ENCODE results near the gene PITPNM1.

PITPNM1 gene

DNA sequence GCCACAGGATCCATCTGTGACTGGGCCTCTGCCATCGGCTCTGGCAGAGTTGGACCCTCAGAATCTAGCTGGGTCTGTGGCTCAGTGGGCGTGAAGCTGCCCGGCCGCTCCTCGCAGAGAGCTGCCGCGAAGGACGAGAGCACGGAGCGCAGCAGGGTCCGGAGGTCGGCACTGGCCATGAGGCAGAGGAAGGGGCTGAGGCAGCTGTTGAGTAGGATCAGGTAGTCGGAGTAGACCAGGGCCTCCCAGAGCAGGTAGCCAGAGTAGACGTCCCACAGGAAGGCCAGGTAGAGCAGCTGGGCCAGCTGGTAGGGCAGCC lies 53.5 kb downstream of the PITPNM1 start:
- H3K27me3 ChIP-seq (ENCODE audit: insufficient read depth, low read depth), result peaks cover 16% of the 10 kb centered on the region
- no peaks in the 10 kb centered on the region for H3K4me1 ChIP-seq (ENCODE audit: low read depth, poor library complexity, severe bottlenecking)
- H3K27ac ChIP-seq, result no peak overlapping the region
- no peak overlapping the region for H3K9ac ChIP-seq
- no peaks in the 10 kb centered on the region for H4K20me1 ChIP-seq (ENCODE audit: insufficient read depth)
- no peak overlapping the region for H3K4me2 ChIP-seq
- no peaks in the 10 kb centered on the region for H3K79me2 ChIP-seq (ENCODE audit: insufficient read depth, low read depth)
- H3K36me3 ChIP-seq (ENCODE audit: insufficient read depth), result no peaks in the 10 kb centered on the region
- TF ChIP-seq, protein P1, sequence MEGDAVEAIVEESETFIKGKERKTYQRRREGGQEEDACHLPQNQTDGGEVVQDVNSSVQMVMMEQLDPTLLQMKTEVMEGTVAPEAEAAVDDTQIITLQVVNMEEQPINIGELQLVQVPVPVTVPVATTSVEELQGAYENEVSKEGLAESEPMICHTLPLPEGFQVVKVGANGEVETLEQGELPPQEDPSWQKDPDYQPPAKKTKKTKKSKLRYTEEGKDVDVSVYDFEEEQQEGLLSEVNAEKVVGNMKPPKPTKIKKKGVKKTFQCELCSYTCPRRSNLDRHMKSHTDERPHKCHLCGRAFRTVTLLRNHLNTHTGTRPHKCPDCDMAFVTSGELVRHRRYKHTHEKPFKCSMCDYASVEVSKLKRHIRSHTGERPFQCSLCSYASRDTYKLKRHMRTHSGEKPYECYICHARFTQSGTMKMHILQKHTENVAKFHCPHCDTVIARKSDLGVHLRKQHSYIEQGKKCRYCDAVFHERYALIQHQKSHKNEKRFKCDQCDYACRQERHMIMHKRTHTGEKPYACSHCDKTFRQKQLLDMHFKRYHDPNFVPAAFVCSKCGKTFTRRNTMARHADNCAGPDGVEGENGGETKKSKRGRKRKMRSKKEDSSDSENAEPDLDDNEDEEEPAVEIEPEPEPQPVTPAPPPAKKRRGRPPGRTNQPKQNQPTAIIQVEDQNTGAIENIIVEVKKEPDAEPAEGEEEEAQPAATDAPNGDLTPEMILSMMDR (conservative IDR thresholded peaks at IDR 0.05; ENCODE audit: low read depth, low read length), result no peak
- no peak overlapping the region for H2AFZ ChIP-seq (ENCODE audit: low read depth)
- no peak overlapping the region for H3K4me3 ChIP-seq (IDR thresholded peaks at IDR 0.05; ENCODE audit: insufficient read depth, low read depth, low read length)

DNA sequence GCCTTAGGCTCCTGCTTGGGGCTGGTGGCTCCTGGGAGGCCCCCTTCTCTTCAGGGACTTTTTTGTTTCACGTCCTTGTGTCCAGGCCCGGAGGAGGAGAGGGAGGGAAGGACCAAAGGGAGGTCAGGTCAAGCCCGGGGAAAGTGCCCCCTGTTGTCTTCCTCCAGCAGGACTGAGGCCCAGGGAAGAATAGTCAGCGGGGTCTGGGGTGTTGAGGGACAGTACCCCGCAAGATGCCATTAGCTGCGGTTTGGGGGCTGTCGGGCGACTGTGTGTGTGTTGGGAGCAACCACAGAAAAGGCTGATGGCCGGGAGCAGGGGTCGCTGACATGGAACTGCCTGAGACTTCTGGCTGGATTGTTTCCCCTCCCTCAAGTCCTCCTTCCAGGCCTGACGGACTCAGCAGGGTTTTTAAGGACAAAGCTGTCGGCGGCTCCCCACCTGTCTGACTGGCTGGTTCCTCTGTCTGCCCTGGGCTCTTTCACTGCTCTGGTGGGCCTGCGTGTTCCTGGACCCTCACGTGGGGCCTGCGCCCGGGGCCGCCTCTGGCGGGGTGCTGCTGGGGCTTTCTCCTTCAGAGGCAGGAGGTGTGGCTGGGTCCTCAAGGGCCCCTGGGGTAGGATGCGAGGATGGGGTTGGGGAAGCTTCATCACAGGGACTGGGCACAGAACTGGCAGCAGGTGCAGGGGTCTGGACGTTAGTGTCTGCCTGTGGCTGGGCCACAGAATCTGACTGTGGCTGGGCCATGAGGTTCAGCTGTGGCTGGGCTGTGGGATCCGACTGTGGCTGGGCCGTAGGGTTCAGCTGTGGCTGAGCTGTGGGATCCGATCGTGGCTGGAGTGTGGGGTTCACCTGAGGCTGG lies 54.1 kb downstream of the PITPNM1 start:
- Histone ChIP-seq H3K79me2 (ENCODE audit: insufficient read depth, low read depth) (no peaks in the 10 kb centered on the region), H3K36me3 (ENCODE audit: insufficient read depth) (no peaks in the 10 kb centered on the region), H3K4me1 (ENCODE audit: low read depth, poor library complexity, severe bottlenecking) (no peaks in the 10 kb centered on the region), H3K27ac (no peak overlapping the region), H3K4me2 (no peak overlapping the region), H3K9ac (no peak overlapping the region), H3K4me3 (IDR thresholded peaks at IDR 0.05; ENCODE audit: insufficient read depth, low read depth, low read length) (no peak overlapping the region), H3K27me3 (ENCODE audit: insufficient read depth, low read depth) (peaks cover 20% of the 10 kb centered on the region), H2AFZ (ENCODE audit: low read depth) (no peak overlapping the region), H4K20me1 (ENCODE audit: insufficient read depth) (no peaks in the 10 kb centered on the region)
- TF ChIP-seq, protein P1 (conservative IDR thresholded peaks at IDR 0.05; ENCODE audit: low read depth, low read length), result no peak

DNA sequence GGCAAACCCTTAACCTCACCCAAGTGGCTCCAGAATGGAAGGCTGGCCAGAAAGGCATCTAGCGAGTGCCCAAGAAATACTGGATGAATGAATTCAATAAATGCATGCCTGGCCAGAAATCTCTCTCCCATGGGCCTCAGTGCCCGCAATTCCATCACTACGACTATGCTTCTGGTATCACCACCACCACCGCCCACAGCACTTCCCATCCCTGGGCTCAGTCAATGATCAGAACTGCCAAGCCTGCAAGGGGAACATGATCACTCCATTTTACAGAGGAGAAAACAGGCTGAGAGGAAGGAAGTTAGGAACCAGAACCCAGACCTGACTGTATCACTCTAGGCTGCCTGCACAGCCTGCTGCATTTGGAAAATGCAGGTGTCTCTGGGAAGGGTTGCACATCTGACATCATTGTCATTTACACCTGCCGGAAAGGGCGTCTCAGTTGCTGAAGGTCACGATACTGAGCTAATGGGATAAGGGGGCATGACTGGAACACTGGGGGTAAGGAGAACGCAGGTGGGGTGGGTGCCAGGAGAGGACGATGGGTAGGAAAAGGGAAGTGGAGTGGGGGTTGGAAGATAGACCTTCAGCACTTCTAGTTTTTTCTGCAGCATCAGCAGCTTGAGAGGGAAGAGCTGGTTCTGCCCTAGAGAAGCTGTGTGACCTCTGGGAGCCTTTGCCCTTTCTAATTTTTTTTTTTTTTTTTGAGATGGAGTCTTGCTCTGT lies 55.9 kb downstream of the PITPNM1 start:
- Histone ChIP-seq H3K79me2 (ENCODE audit: insufficient read depth, low read depth) (no peaks in the 10 kb centered on the region), H3K36me3 (ENCODE audit: insufficient read depth) (no peaks in the 10 kb centered on the region), H4K20me1 (ENCODE audit: insufficient read depth) (no peaks in the 10 kb centered on the region), H3K4me3 (IDR thresholded peaks at IDR 0.05; ENCODE audit: insufficient read depth, low read depth, low read length) (no peak overlapping the region), H3K4me1 (ENCODE audit: low read depth, poor library complexity, severe bottlenecking) (no peaks in the 10 kb centered on the region), H3K9ac (no peak overlapping the region), H3K27ac (no peak overlapping the region), H3K4me2 (no peak overlapping the region), H2AFZ (ENCODE audit: low read depth) (no peak overlapping the region), H3K27me3 (ENCODE audit: insufficient read depth, low read depth) (peaks cover 30% of the 10 kb centered on the region)
- TF ChIP-seq, protein P1 (conservative IDR thresholded peaks at IDR 0.05; ENCODE audit: low read depth, low read length), result no peak

DNA sequence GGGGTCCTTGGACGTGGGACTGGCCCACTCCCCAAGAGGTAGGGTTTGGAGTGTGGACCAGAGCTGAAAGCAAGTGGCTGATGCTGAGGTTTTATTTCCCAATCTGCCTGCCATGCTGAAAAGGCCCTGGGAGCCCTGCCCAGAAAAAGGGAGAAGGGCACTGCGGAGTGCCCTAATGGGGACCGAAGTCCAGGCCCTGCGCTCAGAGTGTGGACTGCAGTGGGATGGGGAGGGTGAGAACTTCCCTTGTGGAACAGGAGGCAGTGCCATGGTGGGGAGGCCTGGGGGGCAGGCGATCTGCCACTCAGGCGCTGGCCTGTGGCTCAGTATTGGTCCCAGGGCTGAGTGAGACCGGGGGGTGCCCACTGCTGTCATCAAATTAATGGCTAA lies 56.9 kb downstream of the PITPNM1 start:
- Histone ChIP-seq H3K9ac (no peak overlapping the region), H3K36me3 (ENCODE audit: insufficient read depth) (no peaks in the 10 kb centered on the region), H3K27me3 (ENCODE audit: insufficient read depth, low read depth) (peaks cover 30% of the 10 kb centered on the region), H2AFZ (ENCODE audit: low read depth) (no peak overlapping the region), H3K4me1 (ENCODE audit: low read depth, poor library complexity, severe bottlenecking) (no peaks in the 10 kb centered on the region), H4K20me1 (ENCODE audit: insufficient read depth) (no peaks in the 10 kb centered on the region), H3K27ac (no peak overlapping the region), H3K79me2 (ENCODE audit: insufficient read depth, low read depth) (no peaks in the 10 kb centered on the region), H3K4me2 (no peak overlapping the region), H3K4me3 (IDR thresholded peaks at IDR 0.05; ENCODE audit: insufficient read depth, low read depth, low read length) (no peak overlapping the region)
- TF ChIP-seq, protein P1 (conservative IDR thresholded peaks at IDR 0.05; ENCODE audit: low read depth, low read length), result no peak

Measured in KMS-11 (cell line).